Right lobe of liver (tissue), 6 donors: ENCODE measurements around the gene THOC7. TPM values are rescaled to one million over a fixed set of nuclear protein-coding genes. Genes with fewer than 3 reads are reported as not detected.

Source experiments
- ATAC-seq, 4 donors: fragments of 200-7000 bp; cut with Tn5 transposase; one replicate each; pipeline ENCODE4 v1.9.1; 2020; ENCODE audit warnings: mild to moderate bottlenecking in 4 of 4, moderate library complexity in 4 of 4
- DNase-seq, 3 donors: peaks; one replicate each; pipeline ENCODE4 v3.0.0-alpha.2; 2020
- H3K27ac ChIP-seq, 3 donors: fragments of 200-600 bp; one replicate each; pipeline ENCODE4 v1.8.0; 2022
- H3K27me3 ChIP-seq, 2 donors: fragments of 200-600 bp; one replicate each; pipeline ENCODE4 v1.8.0; 2022
- H3K36me3 ChIP-seq, 4 donors: fragments of 200-600 bp; sonication (generic) in 1 of 4; one replicate each; pipeline versions ENCODE4 v1.5.1 to v1.8.0; 2017 to 2022; ENCODE audit warnings: control low read depth in 1 of 4
- H3K4me1 ChIP-seq, 4 donors: fragments of 200-600 bp; sonication (generic) in 1 of 4; one replicate each; pipeline versions ENCODE4 v1.5.1 to v1.8.0; 2017 to 2022; ENCODE audit warnings: control low read depth in 1 of 4
- H3K4me3 ChIP-seq, 3 donors: fragments of 200-600 bp; one replicate each; pipeline ENCODE4 v1.8.0; 2022
- H3K9me3 ChIP-seq, 4 donors: fragments of 200-600 bp; sonication (generic) in 1 of 4; one replicate each; pipeline versions ENCODE4 v1.5.1 to v1.8.0; 2017 to 2022; ENCODE audit warnings: control low read depth in 1 of 4
- CTCF ChIP-seq, 4 donors: fragments of 200-600 bp in 3 of 4; fragments of 450-650 bp in 1 of 4; IDR thresholded peaks; one replicate each; pipeline versions ENCODE4 v1.5.1 to v1.8.0; 2016 to 2022; ENCODE audit warnings: antibody characterized with exemption in 4 of 4, mild to moderate bottlenecking in 2 of 4
- POLR2A ChIP-seq: fragments of 450-650 bp; IDR thresholded peaks from one replicate; pipeline ENCODE4 v1.6.1; 2017; ENCODE audit warnings: antibody characterized with exemption, mild to moderate bottlenecking
- WGBS: methylation state at CpG from one replicate; pipeline ENCODE4 v1.1.6; 2018; ENCODE audit warnings: low coverage, low lambda C conversion rate; ENCODE audit not compliant: insufficient coverage; ENCODE audit errors: missing lambda C conversion rate; 5-methylcytosine and 5-hydroxymethylcytosine counted together
- intact Hi-C, 2 donors: fragments of 100-400 bp; cut with DNase I; formaldehyde crosslinking; loops; one replicate each; pipeline versions ENCODE4 v1.11.2 to v1.14.1; 2022
- total RNA-seq, 6 experiments: library from RNA; depleted of rRNA in 2 of 6; stranded (reverse); fragments of >200 nt in 2 of 6; fragmentation: NEBNext Ultra II Directional in 3 of 6; extraction: Animal tissue kit (Norgen Biotek cat#: 25700) in 3 of 6; gene quantifications; one replicate each; pipeline versions ENCODE4 v1.1.0 to v1.2.4, GENCODE V29; 2016 to 2023
- donor health status: DM: no; HTN: yes; CAD: no.
- donor health status: DM: no; HTN: no; CAD: no.
- donor health status: DM: no; HTN: no; CAD: no.
- donor health status: DM: no; HTN: yes; CAD: no.
- donor health status: DM: no; HTN: yes; CAD: no.

THOC7 gene
- total RNA-seq, 6 experiments from 2014 or later: 21.8 to 38.8 (median 28.7) TPM

DNA sequence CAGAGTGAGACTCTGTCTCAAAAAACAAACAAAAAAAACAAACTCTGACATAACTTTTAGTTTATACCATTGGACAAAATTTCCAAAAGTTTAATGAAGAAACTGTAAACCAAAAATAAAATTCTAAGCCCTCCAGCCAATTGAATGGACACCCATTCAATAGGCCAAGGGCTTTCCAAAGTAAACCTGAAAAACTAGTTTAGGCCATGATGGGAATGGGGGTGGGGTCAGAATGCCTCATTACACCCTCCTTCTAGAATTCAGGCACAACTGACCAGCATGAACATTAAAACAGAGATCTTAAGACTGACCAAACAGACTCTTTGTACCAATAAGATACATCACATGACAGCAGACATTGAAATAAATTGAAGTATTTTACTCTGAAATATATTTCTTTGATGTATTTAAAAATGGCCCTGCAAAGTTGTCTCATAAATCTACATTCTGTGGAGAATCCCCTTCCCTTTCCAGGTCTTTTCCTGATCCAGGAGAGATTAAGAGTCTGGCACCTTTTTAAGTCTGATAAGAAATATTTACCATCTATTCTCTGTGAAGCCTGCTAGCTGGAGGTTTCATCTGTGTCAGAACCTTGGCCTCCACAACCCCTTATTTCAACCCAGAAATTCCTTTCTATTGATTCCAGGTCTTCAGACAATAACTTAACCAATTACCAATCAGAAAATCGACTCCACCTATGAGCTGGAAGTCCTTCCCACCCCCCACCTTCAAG lies 15.7 kb downstream of the THOC7 start:
- no peak for TF ChIP-seq POLR2A
- TF ChIP-seq CTCF (IDR thresholded peaks at IDR 0.05): no peak
- Histone ChIP-seq H3K9me3 (no peaks in the 10 kb centered on the region), H3K36me3 (no peaks in the 10 kb centered on the region), H3K4me1 (peaks cover 0 to 4% (median 0%) of the 10 kb centered on the region in 4 donors), H3K4me3 (no peak overlapping the region), H3K27me3 (no peaks in the 10 kb centered on the region), H3K27ac (no peak overlapping the region)
- intact Hi-C loops: no loop called here
- DNase-seq: no peak
- ATAC-seq: no peak
- WGBS: 75% methylated on average over 1 of the region's 1 CpG

DNA sequence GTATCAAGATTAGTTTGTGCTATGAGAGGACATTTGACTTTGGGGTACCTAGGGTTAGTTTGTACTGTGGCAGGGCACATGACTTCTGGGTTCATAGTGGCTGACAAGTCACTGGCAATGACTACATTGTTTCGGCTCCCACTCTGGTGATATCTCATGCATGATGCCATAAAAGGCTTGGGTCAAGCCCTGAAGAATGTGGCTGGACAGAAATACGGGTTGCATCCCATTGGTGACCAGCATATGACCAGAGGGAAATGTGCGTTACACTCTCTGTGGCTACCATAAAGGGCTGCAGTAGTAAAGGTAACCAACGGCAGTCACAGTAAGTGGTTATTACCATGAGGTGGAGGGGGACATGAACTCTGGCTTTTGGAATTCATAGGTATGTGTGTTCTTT lies 18.4 kb downstream of the THOC7 start:
- ATAC-seq (no peak), DNase-seq (no peak)
- WGBS: 80% methylated on average over 4 of the region's 4 CpGs
- H3K9me3 ChIP-seq: no peaks in the 10 kb centered on the region
- no peaks in the 10 kb centered on the region for H3K36me3 ChIP-seq
- H3K27ac ChIP-seq: no peak overlapping the region
- intact Hi-C loops: no loop called here
- peaks cover 0 to 4% (median 0%) of the 10 kb centered on the region in 4 donors for H3K4me1 ChIP-seq
- H3K4me3 ChIP-seq: no peak overlapping the region
- H3K27me3 ChIP-seq: no peaks in the 10 kb centered on the region
- TF ChIP-seq POLR2A: no peak
- TF ChIP-seq CTCF (IDR thresholded peaks at IDR 0.05): no peak

DNA sequence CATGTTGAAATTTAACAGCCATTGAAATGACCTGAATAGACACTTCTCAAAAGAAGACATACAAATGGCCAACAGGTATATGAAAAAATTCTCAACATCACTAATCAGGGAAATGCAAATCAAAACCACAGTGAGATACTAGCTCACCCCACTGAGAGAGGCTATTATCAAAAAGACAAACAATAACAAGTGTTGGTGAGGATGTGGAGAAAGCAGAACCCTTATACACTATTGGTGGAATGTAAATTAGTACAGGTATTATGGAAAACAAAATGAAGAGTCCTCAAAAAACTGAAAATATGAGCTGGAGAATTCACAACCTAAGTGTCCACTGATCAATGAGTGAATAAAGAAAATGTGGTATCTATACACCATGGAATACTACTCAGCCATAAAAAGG lies 21.5 kb downstream of the THOC7 start:
- Histone ChIP-seq H3K4me1 (no peaks in the 10 kb centered on the region), H3K4me3 (no peak overlapping the region), H3K9me3 (no peaks in the 10 kb centered on the region), H3K36me3 (no peaks in the 10 kb centered on the region), H3K27me3 (no peaks in the 10 kb centered on the region), H3K27ac (no peak overlapping the region)
- intact Hi-C loops: no loop called here
- TF ChIP-seq CTCF (IDR thresholded peaks at IDR 0.05): no peak
- TF ChIP-seq POLR2A: no peak
- ATAC-seq (no peak), DNase-seq (no peak)

DNA sequence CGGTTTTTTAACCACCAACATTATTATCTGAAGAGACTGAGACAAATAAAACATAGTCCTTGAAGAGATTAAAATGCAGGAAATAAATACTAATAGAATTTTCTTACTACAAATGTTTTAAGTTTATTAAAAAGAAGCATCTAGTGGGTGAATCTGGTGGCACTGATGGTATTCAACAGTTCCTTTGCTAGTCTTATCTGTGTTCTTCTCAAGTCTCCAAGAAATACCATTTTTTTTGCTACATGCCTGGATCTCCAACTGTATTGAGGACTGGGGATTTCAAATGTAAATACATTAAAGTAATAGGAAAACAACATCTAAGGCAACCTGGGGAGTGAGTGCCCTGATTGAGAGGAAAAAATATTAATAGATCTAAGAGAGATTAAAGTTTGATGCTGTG lies 21.9 kb downstream of the THOC7 start:
- Histone ChIP-seq H3K36me3 (no peaks in the 10 kb centered on the region), H3K9me3 (no peaks in the 10 kb centered on the region), H3K27me3 (no peaks in the 10 kb centered on the region), H3K27ac (no peak overlapping the region), H3K4me1 (no peaks in the 10 kb centered on the region), H3K4me3 (no peak overlapping the region)
- intact Hi-C loops: no loop called here
- no peak for ATAC-seq
- 0% methylated on average over 1 of the region's 1 CpG for WGBS
- TF ChIP-seq POLR2A: no peak
- TF ChIP-seq CTCF (IDR thresholded peaks at IDR 0.05): no peak
- no peak for DNase-seq

DNA sequence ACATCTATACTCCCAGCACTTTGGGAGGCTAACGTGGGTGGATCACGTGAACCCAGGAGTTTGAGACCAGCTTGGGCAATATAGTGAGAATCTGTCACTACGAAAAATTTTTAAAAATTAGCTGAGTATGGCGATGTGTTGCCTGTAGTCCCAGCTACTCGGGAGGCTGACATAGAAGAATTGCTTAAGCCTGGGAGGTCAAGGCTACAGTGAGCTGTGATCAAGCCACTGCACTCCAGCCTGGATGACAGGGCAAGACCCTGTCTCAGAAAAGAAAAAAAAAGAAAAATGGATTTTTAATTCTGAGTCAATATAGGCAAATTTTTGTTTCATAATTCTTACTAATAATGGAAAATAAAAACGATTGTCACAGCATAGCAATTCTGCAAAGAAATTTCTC lies 31.2 kb downstream of the THOC7 start:
- no peaks in the 10 kb centered on the region for H3K27me3 ChIP-seq
- no peaks in the 10 kb centered on the region for H3K9me3 ChIP-seq
- peaks cover 0 to 25% (median 10%) of the 10 kb centered on the region in 4 donors for H3K36me3 ChIP-seq
- H3K27ac ChIP-seq: no peak overlapping the region
- H3K4me3 ChIP-seq: no peak overlapping the region
- no peak for DNase-seq
- TF ChIP-seq POLR2A (no peak), CTCF (IDR thresholded peaks at IDR 0.05) (no peak)
- 85% methylated on average over 6 of the region's 6 CpGs for WGBS
- no peaks in the 10 kb centered on the region for H3K4me1 ChIP-seq
- intact Hi-C loops: no loop called here
- ATAC-seq: no peak
